ENCODE measurements around the gene ZP1. TPM values are rescaled to one million over a fixed set of nuclear protein-coding genes. Genes with fewer than 3 reads are reported as not detected.

ZP1 gene
- total and polyA plus RNA-seq, 4 donors: 0.04 TPM; not detected in 3

DNA sequence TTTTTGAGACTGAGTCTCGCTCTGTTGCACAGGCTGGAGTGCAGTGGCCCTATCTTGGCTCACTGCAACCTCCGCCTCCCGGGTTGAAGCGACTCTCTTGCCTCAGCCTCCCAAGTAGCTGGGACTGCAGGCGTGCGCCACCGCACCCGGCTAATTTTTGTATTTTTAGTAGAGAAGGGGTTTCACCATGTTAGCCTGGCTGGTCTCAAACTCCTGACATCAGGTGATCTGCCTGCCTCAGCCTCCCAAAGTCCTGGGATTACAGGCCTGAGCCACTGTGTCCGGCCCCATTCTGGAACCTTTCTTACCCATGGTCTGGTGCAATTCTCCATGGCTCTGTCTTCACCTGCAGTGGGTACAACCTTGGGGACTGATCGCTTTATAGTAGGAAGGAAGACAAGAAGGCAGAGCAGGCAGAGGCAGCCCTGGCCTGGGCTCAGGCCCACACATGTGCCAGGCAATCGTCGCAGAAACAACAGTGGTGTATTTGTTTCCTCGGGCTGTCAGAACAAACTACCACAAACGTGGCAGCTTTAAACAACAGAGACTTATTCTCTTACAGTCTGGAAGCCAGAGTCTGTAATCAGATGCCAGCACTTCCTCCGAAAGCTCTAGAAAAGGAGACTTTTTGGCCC is 7.6 kb upstream of the ZP1 start:
- ATAC-seq (ENCODE audit: insufficient read depth, low FRiP score): no peak
- no peaks in the 10 kb centered on the region for H3K36me3 ChIP-seq (ENCODE audit: control insufficient read depth in 4 of 4, insufficient read depth in 4 of 4, low read length in 4 of 4)
- H3K27me3 ChIP-seq (ENCODE audit: control insufficient read depth in 3 of 3, insufficient read depth in 3 of 3, low read length in 2 of 3): peaks cover 0 to 17% (median 6%) of the 10 kb centered on the region in 3 donors
- peaks cover 0 to 2% (median 0%) of the 10 kb centered on the region in 4 donors for H3K9me3 ChIP-seq (ENCODE audit: control insufficient read depth in 4 of 4, insufficient read depth in 3 of 4, low read length in 3 of 4)
- 91 to 93% methylated on average over 15 of the region's 15 CpGs for WGBS, 2 donors
- no peak overlapping the region for H3K4me3 ChIP-seq
- H3K27ac ChIP-seq (ENCODE audit: low read depth in 1 of 2, low read length in 1 of 2): no peak overlapping the region
- no peak overlapping the region for H3K9ac ChIP-seq (ENCODE audit: insufficient read depth in 1 of 2, low read length in 2 of 2)
- no peak for DNase-seq
- no peak for TF ChIP-seq CTCF (IDR thresholded peaks at IDR 0.05; ENCODE audit: control extremely low read depth, extremely low read depth)
- no peaks in the 10 kb centered on the region for H3K4me1 ChIP-seq (ENCODE audit: control insufficient read depth in 5 of 5, insufficient read depth in 5 of 5, low read length in 5 of 5)

DNA sequence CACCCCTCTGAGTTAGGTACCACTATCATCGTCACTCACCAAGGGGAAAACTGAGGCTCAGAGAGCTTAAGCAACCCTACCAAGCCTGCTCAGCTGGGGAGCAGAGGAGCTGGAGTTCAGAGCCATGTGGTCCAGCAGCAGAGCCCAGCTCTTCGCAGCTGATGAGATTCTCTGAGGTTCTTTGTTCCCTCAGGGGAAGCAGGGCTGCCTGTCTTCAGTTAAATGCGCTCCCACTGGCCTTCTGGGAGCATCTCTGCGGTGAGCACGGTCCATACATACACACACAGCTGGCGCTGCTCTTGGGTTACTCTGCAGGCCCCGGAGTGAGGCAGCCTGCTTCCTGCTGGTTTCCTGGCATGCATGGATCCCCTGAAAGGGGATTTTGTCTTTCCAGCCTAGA is 6.4 kb upstream of the ZP1 start:
- no peaks in the 10 kb centered on the region for H3K36me3 ChIP-seq (ENCODE audit: control insufficient read depth in 4 of 4, insufficient read depth in 4 of 4, low read length in 4 of 4)
- peaks cover 0 to 2% (median 0%) of the 10 kb centered on the region in 4 donors for H3K9me3 ChIP-seq (ENCODE audit: control insufficient read depth in 4 of 4, insufficient read depth in 3 of 4, low read length in 3 of 4)
- no peak overlapping the region for H3K27ac ChIP-seq (ENCODE audit: low read depth in 1 of 2, low read length in 1 of 2)
- H3K4me1 ChIP-seq (ENCODE audit: control insufficient read depth in 5 of 5, insufficient read depth in 5 of 5, low read length in 5 of 5): no peaks in the 10 kb centered on the region
- ATAC-seq (ENCODE audit: insufficient read depth, low FRiP score): no peak
- H3K27me3 ChIP-seq (ENCODE audit: control insufficient read depth in 3 of 3, insufficient read depth in 3 of 3, low read length in 2 of 3): peaks cover 0 to 5% (median 5%) of the 10 kb centered on the region in 3 donors
- 42 to 53% methylated on average over 7 of the region's 7 CpGs for WGBS, 2 donors
- no peak for TF ChIP-seq CTCF (IDR thresholded peaks at IDR 0.05; ENCODE audit: control extremely low read depth, extremely low read depth)
- H3K9ac ChIP-seq (ENCODE audit: insufficient read depth in 1 of 2, low read length in 2 of 2): no peak overlapping the region
- DNase-seq: no peak
- H3K4me3 ChIP-seq: no peak overlapping the region

GRCh38 chr11:60862171-60862570 is 5.2 kb upstream of the ZP1 start:
- ATAC-seq (ENCODE audit: insufficient read depth, low FRiP score): no peak
- no peak for TF ChIP-seq CTCF (IDR thresholded peaks at IDR 0.05; ENCODE audit: control extremely low read depth, extremely low read depth)
- Histone ChIP-seq H3K27ac (ENCODE audit: low read depth in 1 of 2, low read length in 1 of 2) (no peak overlapping the region), H3K4me3 (no peak overlapping the region), H3K4me1 (ENCODE audit: control insufficient read depth in 5 of 5, insufficient read depth in 5 of 5, low read length in 5 of 5) (no peaks in the 10 kb centered on the region), H3K27me3 (ENCODE audit: control insufficient read depth in 3 of 3, insufficient read depth in 3 of 3, low read length in 2 of 3) (no peaks in the 10 kb centered on the region), H3K36me3 (ENCODE audit: control insufficient read depth in 4 of 4, insufficient read depth in 4 of 4, low read length in 4 of 4) (no peaks in the 10 kb centered on the region), H3K9ac (ENCODE audit: insufficient read depth in 1 of 2, low read length in 2 of 2) (no peak overlapping the region), H3K9me3 (ENCODE audit: control insufficient read depth in 4 of 4, insufficient read depth in 3 of 4, low read length in 3 of 4) (peaks cover 0 to 2% (median 0%) of the 10 kb centered on the region in 4 donors)
- 93 to 95% methylated on average over 9 of the region's 9 CpGs for WGBS, 2 donors
- DNase-seq: no peak

All from lung (tissue), 12 donors.